HepG2 (cell line): ENCODE data around the gene LRRC74B. TPM values are rescaled to one million over a fixed set of nuclear protein-coding genes. Genes with fewer than 3 reads are reported as not detected.
A peak's percentile ranks its signal among the peaks of the same experiment; 100 is the strongest.

ENCODE experiments used
- ARNTL ChIP-seq: sonication (generic); formaldehyde crosslinking; IDR thresholded peaks from 2 replicates; pipeline ENCODE4 v1.4.0; 2020; ENCODE audit warnings: mild to moderate bottlenecking, missing genetic modification reagents
- CBX1 ChIP-seq: IDR thresholded peaks from one replicate; pipeline ENCODE4 v1.6.1; 2016; ENCODE audit warnings: antibody characterized with exemption, low read depth
- ETV6 ChIP-seq: sonication (generic); formaldehyde crosslinking; conservative IDR thresholded peaks from 2 replicates; pipeline ENCODE4 v1.4.0; 2020; ENCODE audit warnings: missing genetic modification reagents
- KAT8 ChIP-seq: IDR thresholded peaks from 2 replicates; pipeline ENCODE4 v1.6.1; 2016; ENCODE audit warnings: missing genetic modification reagents, missing compliant biosample characterization
- MXD4 ChIP-seq: IDR thresholded peaks from 2 replicates; pipeline ENCODE4 v1.6.1; 2016; ENCODE audit warnings: mild to moderate bottlenecking, missing biosample characterization, missing genetic modification reagents
- NR2C2 ChIP-seq: sonication (generic); formaldehyde crosslinking; IDR thresholded peaks from 2 replicates; pipeline ENCODE4 v1.4.0; 2020; ENCODE audit warnings: missing genetic modification reagents, mild to moderate bottlenecking, moderate library complexity, borderline replicate concordance
- TGIF2 ChIP-seq: IDR thresholded peaks from 2 replicates; pipeline ENCODE4 v1.6.1; 2016; ENCODE audit warnings: control low read depth, missing compliant biosample characterization
- ZEB1 ChIP-seq: IDR thresholded peaks from 2 replicates; pipeline ENCODE4 v1.6.1; 2012; ENCODE audit warnings: mild to moderate bottlenecking, low read depth, inconsistent platforms; ENCODE audit not compliant: insufficient replicate concordance
- ZFYVE20 ChIP-seq: sonication (generic); formaldehyde crosslinking; IDR thresholded peaks from 2 replicates; pipeline ENCODE4 v1.8.0; 2023; ENCODE audit warnings: low read depth, mild to moderate bottlenecking, moderate library complexity, missing genetic modification reagents, borderline replicate concordance
- ZNF841 ChIP-seq: sonication (generic); formaldehyde crosslinking; IDR thresholded peaks from 2 replicates; pipeline ENCODE4 v1.8.1; 2023; ENCODE audit warnings: missing genetic modification reagents, borderline replicate concordance
- ZSCAN9 ChIP-seq: IDR thresholded peaks from 2 replicates; pipeline ENCODE4 v1.6.1; 2016; ENCODE audit warnings: borderline replicate concordance
- polyA plus RNA-seq, 8 experiments: library from polyadenylated mRNA; depleted of rRNA in 3 of 8; stranded (reverse) in 7 of 8; unstranded in 1 of 8; fragments of >200 nt; fragmentation: Illumina TruSeq in 4 of 8; extraction: Trizol in 4 of 8; gene quantifications; 2 replicates each; pipeline versions ENCODE4 v1.2.1 to v1.2.3, GENCODE V29; 2011 to 2016; ENCODE audit warnings: low read depth in 4 of 8, missing spikeins in 1 of 8, mixed read lengths in 1 of 8; ENCODE audit not compliant: insufficient read depth in 1 of 8
- total RNA-seq, 5 experiments: library from RNA; depleted of rRNA; stranded (reverse); fragments of >200 nt; fragmentation: Illumina TruSeq; extraction: Trizol; gene quantifications; 2 replicates each; pipeline ENCODE4 v1.2.3, GENCODE V29; 2016; ENCODE audit warnings: low read depth in 1 of 5
- TF ChIP-seq, protein P1 (sequence below): IDR thresholded peaks from 2 replicates; pipeline ENCODE4 v1.6.1; 2016
- TF ChIP-seq, protein P2 (sequence below): sonication (generic); formaldehyde crosslinking; IDR thresholded peaks from 2 replicates; pipeline ENCODE4 v1.8.1; 2023; ENCODE audit warnings: mild to moderate bottlenecking, missing genetic modification reagents
- TF ChIP-seq, protein P3 (sequence below): sonication (generic); formaldehyde crosslinking; IDR thresholded peaks from 2 replicates; pipeline ENCODE4 v1.4.0; 2020; ENCODE audit warnings: missing genetic modification reagents, low read depth, mild to moderate bottlenecking, borderline replicate concordance
- TF ChIP-seq, protein P4 (sequence below): sonication (generic); formaldehyde crosslinking; IDR thresholded peaks from 2 replicates; pipeline ENCODE4 v1.4.0; 2020; ENCODE audit warnings: mild to moderate bottlenecking, missing genetic modification reagents
- TF ChIP-seq, protein P5 (sequence below): IDR thresholded peaks from 2 replicates; pipeline ENCODE4 v1.6.1; 2016; ENCODE audit warnings: missing genetic modification reagents, missing compliant biosample characterization
- TF ChIP-seq, protein P6 (sequence below): IDR thresholded peaks from 2 replicates; pipeline ENCODE4 v1.6.1; 2016; ENCODE audit warnings: missing compliant biosample characterization, missing genetic modification reagents, borderline replicate concordance

The LRRC74B gene
- total and polyA plus RNA-seq, 2 of the 13 experiments (the other 11 are each of a cell fraction or from before 2014, with no cell fraction given): not detected

DNA sequence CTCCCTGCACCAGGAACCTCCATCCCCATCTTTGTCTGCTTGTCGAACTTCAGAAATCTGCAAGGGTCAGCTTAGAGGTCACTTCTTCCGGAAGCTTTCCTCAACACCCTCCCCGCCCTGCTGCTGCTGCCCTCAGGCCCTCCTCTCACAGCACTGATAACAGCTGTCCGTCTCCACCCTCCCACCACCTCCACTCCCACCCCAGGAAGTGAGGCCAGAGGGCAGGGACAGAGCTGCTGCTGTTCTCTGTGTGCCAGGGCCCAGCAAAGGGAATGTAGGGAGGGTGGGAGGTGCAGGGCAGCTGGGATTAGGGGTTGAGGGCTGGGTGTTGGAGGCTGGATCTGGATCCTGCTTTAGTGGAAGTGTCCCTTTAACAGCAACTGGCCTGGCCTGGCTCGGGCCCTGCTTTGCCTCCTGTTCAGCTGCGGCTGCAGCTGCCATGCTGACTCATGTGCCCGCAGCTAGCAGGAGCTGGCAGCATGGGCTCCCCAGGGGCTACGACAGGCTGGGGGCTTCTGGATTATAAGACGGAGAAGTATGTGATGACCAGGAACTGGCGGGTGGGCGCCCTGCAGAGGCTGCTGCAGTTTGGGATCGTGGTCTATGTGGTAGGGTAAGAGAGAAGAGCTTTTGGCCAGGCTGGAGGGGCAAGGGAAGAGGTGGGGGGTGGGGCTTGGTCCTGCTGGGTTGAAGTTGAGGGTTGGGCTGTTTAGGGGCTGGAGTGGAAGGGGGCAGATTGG, 30.9 kb upstream of the LRRC74B start, which contains the start of gene P2RX6 (continued):
- TF ChIP-seq, protein P1, sequence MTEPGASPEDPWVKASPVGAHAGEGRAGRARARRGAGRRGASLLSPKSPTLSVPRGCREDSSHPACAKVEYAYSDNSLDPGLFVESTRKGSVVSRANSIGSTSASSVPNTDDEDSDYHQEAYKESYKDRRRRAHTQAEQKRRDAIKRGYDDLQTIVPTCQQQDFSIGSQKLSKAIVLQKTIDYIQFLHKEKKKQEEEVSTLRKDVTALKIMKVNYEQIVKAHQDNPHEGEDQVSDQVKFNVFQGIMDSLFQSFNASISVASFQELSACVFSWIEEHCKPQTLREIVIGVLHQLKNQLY: no peak
- no peak; the same call in 1 of the 2 replicates for TF ChIP-seq ETV6 (CRISPR knock-in tag)
- TF ChIP-seq, protein P2, sequence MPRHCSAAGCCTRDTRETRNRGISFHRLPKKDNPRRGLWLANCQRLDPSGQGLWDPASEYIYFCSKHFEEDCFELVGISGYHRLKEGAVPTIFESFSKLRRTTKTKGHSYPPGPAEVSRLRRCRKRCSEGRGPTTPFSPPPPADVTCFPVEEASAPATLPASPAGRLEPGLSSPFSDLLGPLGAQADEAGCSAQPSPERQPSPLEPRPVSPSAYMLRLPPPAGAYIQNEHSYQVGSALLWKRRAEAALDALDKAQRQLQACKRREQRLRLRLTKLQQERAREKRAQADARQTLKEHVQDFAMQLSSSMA (CRISPR knock-in tag): no peak
- TF ChIP-seq, protein P3, sequence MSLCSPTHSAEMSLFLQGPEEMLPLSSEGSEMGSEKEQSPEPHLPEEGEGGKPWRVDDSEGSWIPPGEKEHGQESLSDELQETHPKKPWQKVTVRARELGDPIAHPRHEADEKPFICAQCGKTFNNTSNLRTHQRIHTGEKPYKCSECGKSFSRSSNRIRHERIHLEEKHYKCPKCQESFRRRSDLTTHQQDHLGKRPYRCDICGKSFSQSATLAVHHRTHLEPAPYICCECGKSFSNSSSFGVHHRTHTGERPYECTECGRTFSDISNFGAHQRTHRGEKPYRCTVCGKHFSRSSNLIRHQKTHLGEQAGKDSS: no peak
- TF ChIP-seq ZFYVE20 (CRISPR knock-in tag): no peak
- TF ChIP-seq ZNF841 (CRISPR knock-in tag): no peak
- TF ChIP-seq, protein P4, sequence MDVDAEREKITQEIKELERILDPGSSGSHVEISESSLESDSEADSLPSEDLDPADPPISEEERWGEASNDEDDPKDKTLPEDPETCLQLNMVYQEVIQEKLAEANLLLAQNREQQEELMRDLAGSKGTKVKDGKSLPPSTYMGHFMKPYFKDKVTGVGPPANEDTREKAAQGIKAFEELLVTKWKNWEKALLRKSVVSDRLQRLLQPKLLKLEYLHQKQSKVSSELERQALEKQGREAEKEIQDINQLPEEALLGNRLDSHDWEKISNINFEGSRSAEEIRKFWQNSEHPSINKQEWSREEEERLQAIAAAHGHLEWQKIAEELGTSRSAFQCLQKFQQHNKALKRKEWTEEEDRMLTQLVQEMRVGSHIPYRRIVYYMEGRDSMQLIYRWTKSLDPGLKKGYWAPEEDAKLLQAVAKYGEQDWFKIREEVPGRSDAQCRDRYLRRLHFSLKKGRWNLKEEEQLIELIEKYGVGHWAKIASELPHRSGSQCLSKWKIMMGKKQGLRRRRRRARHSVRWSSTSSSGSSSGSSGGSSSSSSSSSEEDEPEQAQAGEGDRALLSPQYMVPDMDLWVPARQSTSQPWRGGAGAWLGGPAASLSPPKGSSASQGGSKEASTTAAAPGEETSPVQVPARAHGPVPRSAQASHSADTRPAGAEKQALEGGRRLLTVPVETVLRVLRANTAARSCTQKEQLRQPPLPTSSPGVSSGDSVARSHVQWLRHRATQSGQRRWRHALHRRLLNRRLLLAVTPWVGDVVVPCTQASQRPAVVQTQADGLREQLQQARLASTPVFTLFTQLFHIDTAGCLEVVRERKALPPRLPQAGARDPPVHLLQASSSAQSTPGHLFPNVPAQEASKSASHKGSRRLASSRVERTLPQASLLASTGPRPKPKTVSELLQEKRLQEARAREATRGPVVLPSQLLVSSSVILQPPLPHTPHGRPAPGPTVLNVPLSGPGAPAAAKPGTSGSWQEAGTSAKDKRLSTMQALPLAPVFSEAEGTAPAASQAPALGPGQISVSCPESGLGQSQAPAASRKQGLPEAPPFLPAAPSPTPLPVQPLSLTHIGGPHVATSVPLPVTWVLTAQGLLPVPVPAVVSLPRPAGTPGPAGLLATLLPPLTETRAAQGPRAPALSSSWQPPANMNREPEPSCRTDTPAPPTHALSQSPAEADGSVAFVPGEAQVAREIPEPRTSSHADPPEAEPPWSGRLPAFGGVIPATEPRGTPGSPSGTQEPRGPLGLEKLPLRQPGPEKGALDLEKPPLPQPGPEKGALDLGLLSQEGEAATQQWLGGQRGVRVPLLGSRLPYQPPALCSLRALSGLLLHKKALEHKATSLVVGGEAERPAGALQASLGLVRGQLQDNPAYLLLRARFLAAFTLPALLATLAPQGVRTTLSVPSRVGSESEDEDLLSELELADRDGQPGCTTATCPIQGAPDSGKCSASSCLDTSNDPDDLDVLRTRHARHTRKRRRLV (CRISPR knock-in tag): no peak
- TF ChIP-seq CBX1: no peak
- no peak for TF ChIP-seq ZSCAN9 (CRISPR knock-in tag)
- no peak for TF ChIP-seq MXD4
- TF ChIP-seq, protein P5, sequence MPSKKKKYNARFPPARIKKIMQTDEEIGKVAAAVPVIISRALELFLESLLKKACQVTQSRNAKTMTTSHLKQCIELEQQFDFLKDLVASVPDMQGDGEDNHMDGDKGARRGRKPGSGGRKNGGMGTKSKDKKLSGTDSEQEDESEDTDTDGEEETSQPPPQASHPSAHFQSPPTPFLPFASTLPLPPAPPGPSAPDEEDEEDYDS (CRISPR knock-in tag): peak; percentile 47; the same call in 1 of the 2 replicates
- TF ChIP-seq ZEB1: no peak
- peak; percentile 50 for TF ChIP-seq NR2C2 (CRISPR knock-in tag)
- TF ChIP-seq ARNTL (CRISPR knock-in tag): no peak
- TF ChIP-seq, protein P6, sequence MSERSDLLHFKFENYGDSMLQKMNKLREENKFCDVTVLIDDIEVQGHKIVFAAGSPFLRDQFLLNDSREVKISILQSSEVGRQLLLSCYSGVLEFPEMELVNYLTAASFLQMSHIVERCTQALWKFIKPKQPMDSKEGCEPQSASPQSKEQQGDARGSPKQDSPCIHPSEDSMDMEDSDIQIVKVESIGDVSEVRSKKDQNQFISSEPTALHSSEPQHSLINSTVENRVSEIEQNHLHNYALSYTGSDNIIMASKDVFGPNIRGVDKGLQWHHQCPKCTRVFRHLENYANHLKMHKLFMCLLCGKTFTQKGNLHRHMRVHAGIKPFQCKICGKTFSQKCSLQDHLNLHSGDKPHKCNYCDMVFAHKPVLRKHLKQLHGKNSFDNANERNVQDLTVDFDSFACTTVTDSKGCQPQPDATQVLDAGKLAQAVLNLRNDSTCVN (CRISPR knock-in tag): no peak
- peak; percentile 51; the same call in 1 of the 2 replicates for TF ChIP-seq KAT8 (CRISPR knock-in tag)
- TF ChIP-seq TGIF2 (CRISPR knock-in tag): no peak
